Pancreas (tissue), 10 donors: ENCODE results near the gene JAK2. TPM values are rescaled to one million over a fixed set of nuclear protein-coding genes. Genes with fewer than 3 reads are reported as not detected.

Experiments
- ATAC-seq, 4 donors: fragments of 200-7000 bp; cut with Tn5 transposase; one replicate each; pipeline versions ENCODE4 v1.8.0 to v1.9.1; 2020; ENCODE audit warnings: mild to moderate bottlenecking in 4 of 4, moderate library complexity in 4 of 4
- DNase-seq, 6 donors: peaks; one replicate each; pipeline ENCODE4 v3.0.0-alpha.2; 2020
- FAIRE-seq: peaks from 2 replicates; lab custom pipeline; 2012; peaks lifted over from hg19 to GRCh38; lab: Jason Lieb, UNC
- H3K27ac ChIP-seq, 4 donors: fragments of 200-600 bp; sonication (generic); 1 replicate in 3 of 4; 2 replicates in 1 of 4; pipeline versions ENCODE4 v1.5.0 to v1.8.0; 2020
- H3K27me3 ChIP-seq, 4 donors: fragments of 200-600 bp; one replicate each; pipeline ENCODE4 v1.8.0; 2021
- H3K36me3 ChIP-seq, 3 donors: fragments of 200-600 bp; sonication (generic) in 1 of 3; one replicate each; pipeline versions ENCODE4 v1.5.0 to v1.8.0; 2020 to 2021
- H3K4me1 ChIP-seq, 3 donors: fragments of 200-600 bp; one replicate each; pipeline ENCODE4 v1.8.0; 2021
- H3K4me3 ChIP-seq, 4 donors: fragments of 200-600 bp; sonication (generic) in 2 of 4; one replicate each; pipeline versions ENCODE4 v1.5.0 to v1.8.0; 2020 to 2021
- H3K9me3 ChIP-seq, 4 donors: fragments of 200-600 bp; one replicate each; pipeline ENCODE4 v1.8.0; 2021
- whole genome bisulfite sequencing, 2 donors: extraction: QIAGEN DNeasy Blood & Tissue Kit; methylation state at CpG; one replicate each; pipeline ENCODE4 v1.1.7; 2013; 5-methylcytosine and 5-hydroxymethylcytosine counted together
- intact Hi-C, 3 donors: fragments of 100-400 bp; cut with DNase I; formaldehyde crosslinking; loops; one replicate each; pipeline versions ENCODE4 v1.11.1 to v1.14.2; 2022
- polyA plus RNA-seq, 2 donors: library from polyadenylated mRNA; stranded (reverse); fragments of 200-250 nt; gene quantifications; one replicate each; pipeline ENCODE4 v1.2.3, GENCODE V29; 2013
- total RNA-seq, 6 donors: library from RNA; stranded (reverse); fragmentation: NEBNext Ultra II Directional in 4 of 6; extraction: Animal tissue kit (Norgen Biotek cat#: 25700) in 4 of 6; gene quantifications; one replicate each; pipeline versions ENCODE4 v1.2.1 to v1.2.4, GENCODE V29; 2021 to 2023
- TF ChIP-seq, protein P1 (sequence below), 4 donors: fragments of 200-600 bp; sonication (generic) in 3 of 4; IDR thresholded peaks; one replicate each; pipeline versions ENCODE4 v1.5.0 to v1.8.0; 2021; ENCODE audit warnings: antibody characterized with exemption in 4 of 4
- donor health status: healthy with polysubstance abuse.
- donor health status: DM: no; HTN: no; CAD: no; lungs with moderate emphysema.
- donor health status: DM: no; HTN: no; CAD: no.
- donor health status: control.
- donor health status: control.
- donor health status: Bipolar disorder and iron deficiency.
- donor health status: DM: yes; HTN: yes; CAD: no.
- donor health status: DM: no; HTN: no; CAD: no.
- donor health status: DM: no; HTN: no; CAD: no.
- donor health status: DM: yes; HTN: yes; CAD: no.

The JAK2 gene
- total and polyA plus RNA-seq, 8 donors = 1.7 to 9.1 (median 4.2) TPM

- Histone ChIP-seq H3K9me3 (no peaks in the 10 kb centered on the region), H3K27ac (no peak overlapping the region), H3K27me3 (no peaks in the 10 kb centered on the region), H3K4me3 (no peak overlapping the region), H3K36me3 (peaks cover 0 to 2% (median 0%) of the 10 kb centered on the region in 3 donors), H3K4me1 (no peaks in the 10 kb centered on the region)
- 91 to 94% methylated on average over 1 of the region's 1 CpG for WGBS, 2 donors
- ATAC-seq = no peak
- no peak for FAIRE-seq
- no peak for DNase-seq
- intact Hi-C loops = no loop called here
- TF ChIP-seq, protein P1, sequence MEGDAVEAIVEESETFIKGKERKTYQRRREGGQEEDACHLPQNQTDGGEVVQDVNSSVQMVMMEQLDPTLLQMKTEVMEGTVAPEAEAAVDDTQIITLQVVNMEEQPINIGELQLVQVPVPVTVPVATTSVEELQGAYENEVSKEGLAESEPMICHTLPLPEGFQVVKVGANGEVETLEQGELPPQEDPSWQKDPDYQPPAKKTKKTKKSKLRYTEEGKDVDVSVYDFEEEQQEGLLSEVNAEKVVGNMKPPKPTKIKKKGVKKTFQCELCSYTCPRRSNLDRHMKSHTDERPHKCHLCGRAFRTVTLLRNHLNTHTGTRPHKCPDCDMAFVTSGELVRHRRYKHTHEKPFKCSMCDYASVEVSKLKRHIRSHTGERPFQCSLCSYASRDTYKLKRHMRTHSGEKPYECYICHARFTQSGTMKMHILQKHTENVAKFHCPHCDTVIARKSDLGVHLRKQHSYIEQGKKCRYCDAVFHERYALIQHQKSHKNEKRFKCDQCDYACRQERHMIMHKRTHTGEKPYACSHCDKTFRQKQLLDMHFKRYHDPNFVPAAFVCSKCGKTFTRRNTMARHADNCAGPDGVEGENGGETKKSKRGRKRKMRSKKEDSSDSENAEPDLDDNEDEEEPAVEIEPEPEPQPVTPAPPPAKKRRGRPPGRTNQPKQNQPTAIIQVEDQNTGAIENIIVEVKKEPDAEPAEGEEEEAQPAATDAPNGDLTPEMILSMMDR (IDR thresholded peaks at IDR 0.05) = no peak
Measured at GRCh38 chr9:5072871-5073270, 87.8 kb downstream of the JAK2 start.

DNA sequence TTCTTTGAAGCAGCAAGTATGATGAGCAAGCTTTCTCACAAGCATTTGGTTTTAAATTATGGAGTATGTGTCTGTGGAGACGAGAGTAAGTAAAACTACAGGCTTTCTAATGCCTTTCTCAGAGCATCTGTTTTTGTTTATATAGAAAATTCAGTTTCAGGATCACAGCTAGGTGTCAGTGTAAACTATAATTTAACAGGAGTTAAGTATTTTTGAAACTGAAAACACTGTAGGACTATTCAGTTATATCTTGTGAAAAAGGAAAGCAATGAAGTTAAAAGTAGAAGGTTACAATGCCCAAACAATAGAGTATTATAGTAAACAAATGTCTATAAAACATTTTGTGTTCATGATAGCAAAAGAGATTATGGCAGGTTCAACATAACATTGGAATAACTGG, 88.6 kb downstream of the JAK2 start:
- FAIRE-seq = no peak

GRCh38 chr9:5085993-5086392, 100.9 kb downstream of the JAK2 start:
- no peak for ATAC-seq
- Histone ChIP-seq H3K9me3 (no peaks in the 10 kb centered on the region), H3K4me3 (no peak overlapping the region), H3K27me3 (no peaks in the 10 kb centered on the region), H3K36me3 (peaks cover 0 to 5% (median 0%) of the 10 kb centered on the region in 3 donors), H3K27ac (no peak overlapping the region), H3K4me1 (no peaks in the 10 kb centered on the region)
- FAIRE-seq = no peak
- 77 to 87% methylated on average over 28 to 30 of the region's 30 CpGs for WGBS, 2 donors
- DNase-seq = peak in 1 of 6 donors; percentile 20
- intact Hi-C loops = no loop called here
- TF ChIP-seq, protein P1 (IDR thresholded peaks at IDR 0.05) = no peak

More for the DNA sequence above, 88.6 kb downstream of the JAK2 start:
- DNase-seq = no peak
- Histone ChIP-seq H3K9me3 (no peaks in the 10 kb centered on the region), H3K27me3 (no peaks in the 10 kb centered on the region), H3K4me3 (no peak overlapping the region), H3K4me1 (no peaks in the 10 kb centered on the region), H3K27ac (no peak overlapping the region), H3K36me3 (peaks cover 0 to 2% (median 0%) of the 10 kb centered on the region in 3 donors)
- intact Hi-C loops = no loop called here
- ATAC-seq = no peak
- TF ChIP-seq, protein P1 (IDR thresholded peaks at IDR 0.05) = no peak
- 86 to 93% methylated on average over 1 of the region's 1 CpG for WGBS, 2 donors

GRCh38 chr9:5089737-5090136, 104.7 kb downstream of the JAK2 start:
- no peaks in the 10 kb centered on the region for H3K4me1 ChIP-seq
- ATAC-seq (no peak), FAIRE-seq (no peak), DNase-seq (no peak)
- intact Hi-C loops = no loop called here
- H3K36me3 ChIP-seq = no peaks in the 10 kb centered on the region
- H3K9me3 ChIP-seq = no peaks in the 10 kb centered on the region
- H3K4me3 ChIP-seq = no peak overlapping the region
- TF ChIP-seq, protein P1 (IDR thresholded peaks at IDR 0.05) = no peak
- WGBS, 2 donors = 91 to 94% methylated on average over 2 of the region's 2 CpGs
- H3K27me3 ChIP-seq = no peaks in the 10 kb centered on the region
- no peak overlapping the region for H3K27ac ChIP-seq

GRCh38 chr9:5095795-5096194, 110.7 kb downstream of the JAK2 start:
- no peak for ATAC-seq
- Histone ChIP-seq H3K9me3 (no peaks in the 10 kb centered on the region), H3K27ac (no peak overlapping the region), H3K4me1 (no peaks in the 10 kb centered on the region), H3K27me3 (no peaks in the 10 kb centered on the region), H3K36me3 (no peaks in the 10 kb centered on the region), H3K4me3 (no peak overlapping the region)
- intact Hi-C loops = no loop called here
- TF ChIP-seq, protein P1 (IDR thresholded peaks at IDR 0.05) = no peak
- WGBS, 2 donors = 93 to 96% methylated on average over 2 of the region's 2 CpGs
- no peak for DNase-seq
- FAIRE-seq = no peak
